Measurements from ENCODE around the gene SH3BP4.

The SH3BP4 gene

DNA sequence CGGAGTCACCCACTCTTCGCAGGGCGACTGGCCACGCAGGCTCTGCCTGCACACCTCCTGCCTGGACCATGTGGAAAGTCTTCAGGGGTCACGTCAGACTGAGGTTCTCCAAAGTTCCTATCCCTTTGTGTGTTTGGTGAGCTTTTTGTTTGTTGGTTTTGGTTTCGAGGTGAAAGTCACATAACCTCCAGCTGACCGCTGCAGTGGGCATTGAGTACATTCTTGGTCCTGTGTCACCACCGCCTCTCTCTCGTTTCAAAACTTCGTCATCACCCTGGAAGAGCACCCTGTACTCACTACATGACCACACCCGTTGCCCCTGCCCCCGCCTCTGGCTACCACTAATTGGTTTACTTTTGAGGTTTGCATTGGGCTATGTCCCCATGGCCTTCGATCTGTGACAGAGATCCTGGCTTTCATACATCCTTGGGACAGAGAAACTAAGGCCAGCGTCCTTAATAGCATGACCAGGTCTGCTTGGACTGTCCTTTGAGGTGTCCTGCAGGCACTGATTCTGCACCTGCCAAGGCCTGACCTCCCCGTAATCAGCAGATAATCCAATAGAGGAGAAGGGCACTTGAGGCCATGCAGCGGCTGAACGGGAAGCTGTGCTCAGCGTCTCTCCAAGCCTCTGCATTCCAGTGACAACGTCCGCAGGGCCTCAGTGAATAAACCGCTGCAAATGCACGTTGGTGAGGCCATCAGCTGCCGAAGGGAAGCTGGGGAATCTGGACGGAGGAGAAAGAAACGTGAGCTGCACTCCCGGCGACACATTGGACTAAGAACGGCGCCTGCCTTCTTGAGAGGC, 46.8 kb downstream of the SH3BP4 start:
- Histone ChIP-seq H3K27me3 (ENCODE audit: low read length) (no peaks in the 10 kb centered on the region), H3K79me2 (ENCODE audit: insufficient read depth, low read length) (no peaks in the 10 kb centered on the region), H3K4me3 (ENCODE audit: insufficient read depth, low read length, poor library complexity, severe bottlenecking) (no peak overlapping the region), H3K9me2 (replicated peaks; ENCODE audit: insufficient read depth, low read length) (no peaks in the 10 kb centered on the region), H3K9me3 (ENCODE audit: insufficient read depth, low read length) (no peaks in the 10 kb centered on the region), H3K36me3 (ENCODE audit: low read length) (no peaks in the 10 kb centered on the region), H4K20me1 (ENCODE audit: low read depth, low read length) (no peaks in the 10 kb centered on the region), H2AFZ (ENCODE audit: low read depth, low read length, severe bottlenecking) (no peak overlapping the region), H3K27ac (ENCODE audit: low read depth, low read length) (no peak overlapping the region), H3K4me2 (ENCODE audit: low read depth, low read length, poor library complexity, severe bottlenecking) (no peak overlapping the region), H3K9ac (ENCODE audit: low read length) (no peak overlapping the region), H3F3A (ENCODE audit: insufficient read depth) (no peaks in the 10 kb centered on the region)
- TF ChIP-seq, protein P1, sequence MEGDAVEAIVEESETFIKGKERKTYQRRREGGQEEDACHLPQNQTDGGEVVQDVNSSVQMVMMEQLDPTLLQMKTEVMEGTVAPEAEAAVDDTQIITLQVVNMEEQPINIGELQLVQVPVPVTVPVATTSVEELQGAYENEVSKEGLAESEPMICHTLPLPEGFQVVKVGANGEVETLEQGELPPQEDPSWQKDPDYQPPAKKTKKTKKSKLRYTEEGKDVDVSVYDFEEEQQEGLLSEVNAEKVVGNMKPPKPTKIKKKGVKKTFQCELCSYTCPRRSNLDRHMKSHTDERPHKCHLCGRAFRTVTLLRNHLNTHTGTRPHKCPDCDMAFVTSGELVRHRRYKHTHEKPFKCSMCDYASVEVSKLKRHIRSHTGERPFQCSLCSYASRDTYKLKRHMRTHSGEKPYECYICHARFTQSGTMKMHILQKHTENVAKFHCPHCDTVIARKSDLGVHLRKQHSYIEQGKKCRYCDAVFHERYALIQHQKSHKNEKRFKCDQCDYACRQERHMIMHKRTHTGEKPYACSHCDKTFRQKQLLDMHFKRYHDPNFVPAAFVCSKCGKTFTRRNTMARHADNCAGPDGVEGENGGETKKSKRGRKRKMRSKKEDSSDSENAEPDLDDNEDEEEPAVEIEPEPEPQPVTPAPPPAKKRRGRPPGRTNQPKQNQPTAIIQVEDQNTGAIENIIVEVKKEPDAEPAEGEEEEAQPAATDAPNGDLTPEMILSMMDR (IDR thresholded peaks at IDR 0.05; ENCODE audit: insufficient read depth, low read length, poor library complexity, severe bottlenecking): no peak
- TF ChIP-seq EZH2phosphoT487 (conservative IDR thresholded peaks at IDR 0.05; ENCODE audit: low read length): no peak

DNA sequence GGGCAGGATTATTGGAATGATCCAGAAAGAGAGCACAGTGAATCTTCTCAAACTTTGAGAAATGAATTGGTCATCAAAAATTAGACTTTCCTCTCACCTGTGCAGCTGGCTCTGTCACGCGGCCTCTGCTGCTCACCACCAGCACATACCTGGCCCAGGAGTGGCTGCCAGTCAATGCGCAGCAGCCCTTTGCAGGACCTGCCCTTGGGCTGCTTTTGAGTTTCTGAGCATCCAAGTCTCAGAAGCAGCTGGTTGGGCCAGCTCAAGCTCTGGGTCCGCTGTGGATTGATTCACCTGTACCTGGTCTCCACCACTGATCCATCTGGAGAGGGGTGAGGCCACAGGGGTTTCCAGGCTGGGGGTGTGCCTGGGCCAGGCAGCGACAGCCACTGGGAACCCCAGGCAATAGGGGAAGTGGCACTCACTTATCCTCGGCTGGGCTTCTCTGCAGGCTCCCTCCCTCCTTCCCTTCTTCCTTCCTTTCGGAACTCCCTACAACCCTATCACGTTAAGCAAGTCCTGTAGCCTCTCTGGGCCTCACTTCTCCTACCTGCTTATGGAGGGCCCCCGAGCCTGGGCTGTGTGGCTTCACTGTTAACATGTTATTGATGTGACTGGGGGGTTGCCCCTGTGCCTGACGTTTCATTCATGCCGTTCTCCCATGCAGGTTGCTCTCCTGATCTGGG, 48.1 kb downstream of the SH3BP4 start:
- Histone ChIP-seq H3K27ac (ENCODE audit: low read depth, low read length) (no peak overlapping the region), H3K9me3 (ENCODE audit: insufficient read depth, low read length) (no peaks in the 10 kb centered on the region), H3K36me3 (ENCODE audit: low read length) (no peaks in the 10 kb centered on the region), H3K4me2 (ENCODE audit: low read depth, low read length, poor library complexity, severe bottlenecking) (no peak overlapping the region), H3K27me3 (ENCODE audit: low read length) (no peaks in the 10 kb centered on the region), H3K9me2 (replicated peaks; ENCODE audit: insufficient read depth, low read length) (no peaks in the 10 kb centered on the region), H3F3A (ENCODE audit: insufficient read depth) (no peaks in the 10 kb centered on the region), H3K4me3 (ENCODE audit: insufficient read depth, low read length, poor library complexity, severe bottlenecking) (no peak overlapping the region), H4K20me1 (ENCODE audit: low read depth, low read length) (no peaks in the 10 kb centered on the region), H2AFZ (ENCODE audit: low read depth, low read length, severe bottlenecking) (no peak overlapping the region), H3K79me2 (ENCODE audit: insufficient read depth, low read length) (no peaks in the 10 kb centered on the region), H3K9ac (ENCODE audit: low read length) (no peak overlapping the region)
- no peak for TF ChIP-seq EZH2phosphoT487 (conservative IDR thresholded peaks at IDR 0.05; ENCODE audit: low read length)

DNA sequence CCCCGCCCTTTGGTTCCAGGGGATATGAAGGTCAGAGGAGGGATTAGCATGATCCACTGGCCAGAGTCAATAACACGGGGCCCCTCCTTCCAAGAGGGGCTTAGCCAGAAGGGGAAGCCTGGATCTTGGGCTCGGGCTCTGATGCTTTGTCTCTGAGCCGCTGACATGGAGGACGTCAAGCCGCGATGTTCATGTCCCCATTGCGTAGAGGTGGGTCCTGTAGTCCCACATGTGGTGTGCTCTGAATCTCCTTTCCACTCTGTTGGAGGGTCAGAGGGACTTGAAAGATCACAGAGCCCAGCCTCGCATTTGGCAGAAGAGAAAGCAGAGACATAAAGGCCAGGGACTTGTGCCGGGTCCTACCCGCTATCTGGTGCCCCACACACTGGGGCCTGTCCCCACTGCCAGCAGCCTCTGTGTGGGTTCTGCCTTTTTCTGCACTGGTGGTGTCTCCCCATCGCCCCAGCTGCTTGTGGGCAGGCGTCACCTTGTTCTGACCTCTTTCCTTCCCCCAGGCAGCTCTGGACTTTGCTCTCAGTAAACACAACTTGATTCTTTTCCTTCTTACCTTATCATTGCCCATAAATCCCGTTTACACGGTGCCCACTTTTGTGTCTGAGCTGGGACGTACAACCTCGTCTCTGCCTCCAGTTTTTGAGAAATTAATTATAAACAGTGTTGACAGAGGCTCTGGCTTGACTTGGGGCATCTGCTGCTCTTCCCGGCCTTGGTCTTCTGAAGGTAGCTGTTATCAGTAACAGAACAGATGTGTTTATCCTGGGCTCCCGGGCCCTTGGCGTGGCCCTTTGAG, 48.8 kb downstream of the SH3BP4 start:
- Histone ChIP-seq H4K20me1 (ENCODE audit: low read depth, low read length) (no peaks in the 10 kb centered on the region), H3K27me3 (ENCODE audit: low read length) (no peaks in the 10 kb centered on the region), H3K9me2 (replicated peaks; ENCODE audit: insufficient read depth, low read length) (no peaks in the 10 kb centered on the region), H3K9ac (ENCODE audit: low read length) (no peak overlapping the region), H3K9me3 (ENCODE audit: insufficient read depth, low read length) (no peaks in the 10 kb centered on the region), H3F3A (ENCODE audit: insufficient read depth) (no peaks in the 10 kb centered on the region), H3K4me3 (ENCODE audit: insufficient read depth, low read length, poor library complexity, severe bottlenecking) (no peak overlapping the region), H3K36me3 (ENCODE audit: low read length) (no peaks in the 10 kb centered on the region), H3K4me2 (ENCODE audit: low read depth, low read length, poor library complexity, severe bottlenecking) (no peak overlapping the region), H2AFZ (ENCODE audit: low read depth, low read length, severe bottlenecking) (no peak overlapping the region), H3K27ac (ENCODE audit: low read depth, low read length) (no peak overlapping the region), H3K79me2 (ENCODE audit: insufficient read depth, low read length) (no peaks in the 10 kb centered on the region)
- TF ChIP-seq, protein P1 (IDR thresholded peaks at IDR 0.05; ENCODE audit: insufficient read depth, low read length, poor library complexity, severe bottlenecking): no peak
- TF ChIP-seq EZH2phosphoT487 (conservative IDR thresholded peaks at IDR 0.05; ENCODE audit: low read length): no peak

All from SU-DHL-6 (cell line).